ENCODE data around the gene FOLR3.

FOLR3 gene

GRCh38 chr11:72112978-72113808, 22.3 kb upstream of the FOLR3 start:
- H3K27me3 Mint-ChIP-seq: no peaks in the 10 kb centered on the region
- peak overlapping the region; percentile 99 for H3K27ac Mint-ChIP-seq
- no peak for DNase-seq
- H3K4me1 Mint-ChIP-seq: peaks cover 20% of the 10 kb centered on the region
- peak overlapping the region; percentile 95 for H3K4me3 Mint-ChIP-seq
- peaks cover 2% of the 10 kb centered on the region for H3K36me3 Mint-ChIP-seq (ENCODE audit: low read depth)
- no peaks in the 10 kb centered on the region for H3K9me3 Mint-ChIP-seq
- ATAC-seq: no peak

- no peaks in the 10 kb centered on the region for H3K9me3 Mint-ChIP-seq
- H3K4me1 Mint-ChIP-seq: peaks cover 20% of the 10 kb centered on the region
- no peak overlapping the region for H3K27ac Mint-ChIP-seq
- no peaks in the 10 kb centered on the region for H3K27me3 Mint-ChIP-seq
- H3K4me3 Mint-ChIP-seq: no peak overlapping the region
- ATAC-seq: no peak
- peaks cover 2% of the 10 kb centered on the region for H3K36me3 Mint-ChIP-seq (ENCODE audit: low read depth)
- no peak for DNase-seq
Measured at GRCh38 chr11:72114570-72114969, 21.0 kb upstream of the FOLR3 start.

- no peak overlapping the region for H3K27ac Mint-ChIP-seq
- no peaks in the 10 kb centered on the region for H3K9me3 Mint-ChIP-seq
- no peak for ATAC-seq
- H3K4me1 Mint-ChIP-seq: peaks cover 18% of the 10 kb centered on the region
- no peaks in the 10 kb centered on the region for H3K36me3 Mint-ChIP-seq (ENCODE audit: low read depth)
- H3K4me3 Mint-ChIP-seq: no peak overlapping the region
- no peak for DNase-seq
- no peaks in the 10 kb centered on the region for H3K27me3 Mint-ChIP-seq
Measured at GRCh38 chr11:72116019-72116755, 19.3 kb upstream of the FOLR3 start.

- Mint-ChIP-seq H3K27me3 (peaks cover 1% of the 10 kb centered on the region), H3K36me3 (ENCODE audit: low read depth) (no peaks in the 10 kb centered on the region), H3K4me1 (no peaks in the 10 kb centered on the region), H3K27ac (no peak overlapping the region), H3K4me3 (no peak overlapping the region), H3K9me3 (no peaks in the 10 kb centered on the region)
- no peak for DNase-seq
- ATAC-seq: no peak
Measured at GRCh38 chr11:72119198-72119597, 16.3 kb upstream of the FOLR3 start.

- H3K9me3 Mint-ChIP-seq: no peaks in the 10 kb centered on the region
- H3K27ac Mint-ChIP-seq: no peak overlapping the region
- H3K27me3 Mint-ChIP-seq: peaks cover 1% of the 10 kb centered on the region
- H3K4me1 Mint-ChIP-seq: no peaks in the 10 kb centered on the region
- ATAC-seq (no peak), DNase-seq (no peak)
- no peaks in the 10 kb centered on the region for H3K36me3 Mint-ChIP-seq (ENCODE audit: low read depth)
- H3K4me3 Mint-ChIP-seq: no peak overlapping the region
Measured at GRCh38 chr11:72120930-72121329, 14.6 kb upstream of the FOLR3 start.

- Mint-ChIP-seq H3K27ac (no peak overlapping the region), H3K27me3 (peaks cover 1% of the 10 kb centered on the region), H3K4me1 (no peaks in the 10 kb centered on the region), H3K9me3 (no peaks in the 10 kb centered on the region), H3K4me3 (no peak overlapping the region), H3K36me3 (ENCODE audit: low read depth) (peaks cover 2% of the 10 kb centered on the region)
- ATAC-seq: no peak
- DNase-seq: no peak
Measured at GRCh38 chr11:72122607-72123006, 12.9 kb upstream of the FOLR3 start.

- H3K36me3 Mint-ChIP-seq (ENCODE audit: low read depth): peaks cover 2% of the 10 kb centered on the region
- H3K27me3 Mint-ChIP-seq: peaks cover 1% of the 10 kb centered on the region
- ATAC-seq: no peak
- no peaks in the 10 kb centered on the region for H3K4me1 Mint-ChIP-seq
- DNase-seq: no peak
- H3K4me3 Mint-ChIP-seq: no peak overlapping the region
- no peaks in the 10 kb centered on the region for H3K9me3 Mint-ChIP-seq
- H3K27ac Mint-ChIP-seq: no peak overlapping the region
Measured at GRCh38 chr11:72123117-72123653, 12.3 kb upstream of the FOLR3 start.

GRCh38 chr11:72124046-72124445, 11.5 kb upstream of the FOLR3 start:
- H3K4me3 Mint-ChIP-seq: no peak overlapping the region

GRCh38 chr11:72125956-72126355, 9.6 kb upstream of the FOLR3 start:
- Mint-ChIP-seq H3K36me3 (ENCODE audit: low read depth) (peaks cover 10% of the 10 kb centered on the region), H3K4me1 (no peaks in the 10 kb centered on the region), H3K9me3 (peaks cover 11% of the 10 kb centered on the region), H3K27me3 (peaks cover 1% of the 10 kb centered on the region), H3K27ac (no peak overlapping the region), H3K4me3 (no peak overlapping the region)
- ATAC-seq: no peak
- no peak for DNase-seq

More at GRCh38 chr11:72124046-72124445, 11.5 kb upstream of the FOLR3 start:
- peaks cover 7% of the 10 kb centered on the region for H3K36me3 Mint-ChIP-seq (ENCODE audit: low read depth)
- H3K27ac Mint-ChIP-seq: no peak overlapping the region
- DNase-seq (no peak), ATAC-seq (no peak)
- no peaks in the 10 kb centered on the region for H3K4me1 Mint-ChIP-seq
- peaks cover 1% of the 10 kb centered on the region for H3K27me3 Mint-ChIP-seq
- peaks cover 8% of the 10 kb centered on the region for H3K9me3 Mint-ChIP-seq

- Mint-ChIP-seq H3K27me3 (peaks cover 5% of the 10 kb centered on the region), H3K27ac (no peak overlapping the region), H3K4me3 (no peak overlapping the region), H3K36me3 (ENCODE audit: low read depth) (peaks cover 10% of the 10 kb centered on the region), H3K9me3 (peaks cover 11% of the 10 kb centered on the region), H3K4me1 (no peaks in the 10 kb centered on the region)
- DNase-seq (no peak), ATAC-seq (no peak)
Measured at GRCh38 chr11:72127923-72128322, 7.6 kb upstream of the FOLR3 start.

GRCh38 chr11:72129381-72129780, 6.1 kb upstream of the FOLR3 start:
- Mint-ChIP-seq H3K27me3 (peaks cover 6% of the 10 kb centered on the region), H3K4me3 (no peak overlapping the region), H3K4me1 (no peaks in the 10 kb centered on the region), H3K27ac (no peak overlapping the region), H3K9me3 (peaks cover 11% of the 10 kb centered on the region), H3K36me3 (ENCODE audit: low read depth) (peaks cover 10% of the 10 kb centered on the region)
- ATAC-seq (no peak), DNase-seq (no peak)

GRCh38 chr11:72132646-72133045, 2.9 kb upstream of the FOLR3 start:
- Mint-ChIP-seq H3K36me3 (ENCODE audit: low read depth) (peaks cover 8% of the 10 kb centered on the region), H3K27me3 (peaks cover 8% of the 10 kb centered on the region), H3K4me3 (no peak overlapping the region), H3K4me1 (peaks cover 4% of the 10 kb centered on the region), H3K9me3 (peaks cover 11% of the 10 kb centered on the region), H3K27ac (no peak overlapping the region)
- DNase-seq (no peak), ATAC-seq (no peak)

- ATAC-seq: peak; percentile 14
- H3K36me3 Mint-ChIP-seq (ENCODE audit: low read depth): no peaks in the 10 kb centered on the region
- H3K27ac Mint-ChIP-seq: no peak overlapping the region
Measured at GRCh38 chr11:72135891-72136683, 562 bp downstream of the FOLR3 start.

GRCh38 chr11:72136684-72137262, 1.2 kb downstream of the FOLR3 start:
- DNase-seq: no peak
- Mint-ChIP-seq H3K4me3 (no peak overlapping the region), H3K4me1 (peaks cover 19% of the 10 kb centered on the region), H3K9me3 (no peaks in the 10 kb centered on the region), H3K27me3 (peaks cover 13% of the 10 kb centered on the region), H3K36me3 (ENCODE audit: low read depth) (no peaks in the 10 kb centered on the region), H3K27ac (no peak overlapping the region)
- no peak for ATAC-seq

More at GRCh38 chr11:72135891-72136683, 562 bp downstream of the FOLR3 start:
- Mint-ChIP-seq H3K27me3 (peaks cover 11% of the 10 kb centered on the region), H3K9me3 (no peaks in the 10 kb centered on the region), H3K4me1 (peaks cover 12% of the 10 kb centered on the region), H3K4me3 (no peak overlapping the region)
- no peak for DNase-seq

Measured in activated naive CD8-positive, alpha-beta T cell treated with anti-CD3 and anti-CD28 coated beads, Interleukin-2, amount 50 U/mL, for 24 hours (primary cell).